ENCODE data around the gene C10orf105. TPM values are rescaled to one million over a fixed set of nuclear protein-coding genes. Genes with fewer than 3 reads are reported as not detected.

Gene C10orf105
- total RNA-seq, 2 donors from 2014 or later, result 0.14 TPM; not detected in 1

DNA sequence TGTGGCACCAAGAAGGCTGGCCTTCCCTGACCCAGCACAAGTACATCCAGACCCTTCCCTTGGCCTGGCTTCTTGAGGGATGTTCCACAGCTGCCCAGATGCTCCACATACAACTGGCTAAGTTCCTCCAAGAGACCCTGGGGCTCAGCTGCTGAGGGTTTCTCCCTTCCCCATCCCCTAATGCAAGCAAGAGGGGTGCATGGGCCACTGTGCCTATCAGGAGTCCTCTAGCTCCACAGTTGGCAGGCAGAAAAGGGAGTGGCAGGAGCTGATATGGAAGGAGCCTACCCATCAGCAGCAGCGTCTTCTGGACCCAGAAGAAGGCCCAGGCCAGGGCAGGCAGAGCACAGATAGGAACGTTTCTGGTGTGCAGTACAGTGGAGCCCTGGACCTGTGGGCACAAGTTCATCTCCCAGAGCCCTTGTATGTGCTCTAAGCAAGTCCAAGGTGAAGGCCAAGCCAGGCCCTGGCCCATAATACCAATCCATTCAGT is 27.5 kb upstream of the C10orf105 start:
- DNase-seq (ENCODE audit: low spot score) (no peak), ATAC-seq (ENCODE audit: insufficient number of reproducible peaks, low FRiP score, low read depth) (no peak)
- Histone ChIP-seq H3K36me3 (peaks cover 15% of the 10 kb centered on the region), H3K4me1 (ENCODE audit: control insufficient read depth in 1 of 2, low read depth in 2 of 2) (peaks cover 21 to 25% of the 10 kb centered on the region in 2 donors), H3K27me3 (replicated peaks; ENCODE audit: insufficient read depth) (no peaks in the 10 kb centered on the region), H3K9me3 (no peaks in the 10 kb centered on the region), H3K4me3 (no peak overlapping the region), H3K27ac (no peak overlapping the region)
- TF ChIP-seq, protein P1, sequence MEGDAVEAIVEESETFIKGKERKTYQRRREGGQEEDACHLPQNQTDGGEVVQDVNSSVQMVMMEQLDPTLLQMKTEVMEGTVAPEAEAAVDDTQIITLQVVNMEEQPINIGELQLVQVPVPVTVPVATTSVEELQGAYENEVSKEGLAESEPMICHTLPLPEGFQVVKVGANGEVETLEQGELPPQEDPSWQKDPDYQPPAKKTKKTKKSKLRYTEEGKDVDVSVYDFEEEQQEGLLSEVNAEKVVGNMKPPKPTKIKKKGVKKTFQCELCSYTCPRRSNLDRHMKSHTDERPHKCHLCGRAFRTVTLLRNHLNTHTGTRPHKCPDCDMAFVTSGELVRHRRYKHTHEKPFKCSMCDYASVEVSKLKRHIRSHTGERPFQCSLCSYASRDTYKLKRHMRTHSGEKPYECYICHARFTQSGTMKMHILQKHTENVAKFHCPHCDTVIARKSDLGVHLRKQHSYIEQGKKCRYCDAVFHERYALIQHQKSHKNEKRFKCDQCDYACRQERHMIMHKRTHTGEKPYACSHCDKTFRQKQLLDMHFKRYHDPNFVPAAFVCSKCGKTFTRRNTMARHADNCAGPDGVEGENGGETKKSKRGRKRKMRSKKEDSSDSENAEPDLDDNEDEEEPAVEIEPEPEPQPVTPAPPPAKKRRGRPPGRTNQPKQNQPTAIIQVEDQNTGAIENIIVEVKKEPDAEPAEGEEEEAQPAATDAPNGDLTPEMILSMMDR (IDR thresholded peaks at IDR 0.05), result no peak

DNA sequence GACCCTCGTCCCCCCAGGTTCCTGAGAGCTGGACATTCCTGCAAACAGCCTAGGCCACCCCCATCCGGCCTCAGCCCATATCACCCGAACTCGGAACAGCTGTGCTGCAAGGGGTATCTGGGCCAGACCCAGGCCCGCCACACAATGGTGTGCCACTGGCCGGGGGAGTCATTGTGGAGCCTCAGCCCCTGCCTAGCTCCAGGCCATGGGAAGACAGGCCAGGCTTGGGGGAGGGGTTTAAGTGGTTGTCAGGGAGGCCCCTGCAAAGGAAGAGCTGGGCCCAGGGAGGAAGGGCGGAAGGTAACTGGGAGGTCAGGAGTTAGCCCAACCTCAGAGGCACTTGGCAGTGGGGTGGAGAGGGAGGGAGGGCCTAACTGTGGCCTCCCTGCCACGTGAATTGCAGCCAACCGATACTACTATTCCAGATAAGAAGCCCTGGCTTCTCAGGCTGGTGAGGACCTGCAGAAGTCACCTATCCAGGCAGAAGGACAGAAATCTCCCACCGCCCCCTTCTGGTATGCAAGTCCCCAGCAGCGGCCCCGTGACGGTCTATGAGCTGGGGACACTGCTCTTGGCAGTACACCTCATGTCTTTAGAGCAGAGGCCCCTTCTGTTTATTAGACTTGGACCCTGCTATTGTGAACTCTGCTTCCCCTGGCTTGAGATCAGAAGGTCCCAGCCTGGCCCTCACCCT is 26.9 kb upstream of the C10orf105 start:
- ATAC-seq (ENCODE audit: insufficient number of reproducible peaks, low FRiP score, low read depth) (no peak), DNase-seq (ENCODE audit: low spot score) (no peak)
- Histone ChIP-seq H3K4me3 (no peak overlapping the region), H3K27ac (no peak overlapping the region), H3K9me3 (no peaks in the 10 kb centered on the region), H3K27me3 (replicated peaks; ENCODE audit: insufficient read depth) (no peaks in the 10 kb centered on the region), H3K36me3 (peaks cover 9% of the 10 kb centered on the region), H3K4me1 (ENCODE audit: control insufficient read depth in 1 of 2, low read depth in 2 of 2) (peaks cover 21 to 25% of the 10 kb centered on the region in 2 donors)
- TF ChIP-seq, protein P1 (IDR thresholded peaks at IDR 0.05), result no peak

DNA sequence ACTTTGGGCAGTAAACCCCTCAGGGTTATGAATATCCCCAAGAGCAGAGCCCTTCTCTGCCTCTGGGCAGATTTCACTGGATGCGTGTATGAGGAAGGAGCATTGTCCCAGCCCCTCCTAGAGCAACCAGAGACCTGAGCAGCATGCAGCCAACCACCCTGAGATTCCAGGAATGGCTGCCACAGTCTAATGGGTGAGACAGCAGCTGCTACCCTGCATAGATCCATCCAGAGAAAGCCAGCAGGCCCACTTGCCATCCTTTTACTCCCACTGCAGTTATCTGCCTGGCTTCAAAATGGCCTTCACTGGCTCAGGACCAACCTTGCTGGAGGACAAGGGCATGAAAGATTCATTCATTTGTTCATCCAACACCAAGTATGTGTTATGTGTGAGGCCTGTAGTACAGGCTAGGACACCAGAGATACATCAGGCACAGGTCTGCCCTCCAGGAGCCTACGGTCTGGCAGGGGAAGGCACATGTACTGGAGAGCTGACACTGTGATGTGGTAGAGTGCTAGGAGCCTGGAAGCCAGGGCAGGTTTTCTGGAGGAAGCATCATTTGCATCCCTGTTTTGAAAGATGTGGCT is 26.2 kb upstream of the C10orf105 start:
- peaks cover 21 to 25% of the 10 kb centered on the region in 2 donors for H3K4me1 ChIP-seq (ENCODE audit: control insufficient read depth in 1 of 2, low read depth in 2 of 2)
- no peak overlapping the region for H3K4me3 ChIP-seq
- no peaks in the 10 kb centered on the region for H3K27me3 ChIP-seq (replicated peaks; ENCODE audit: insufficient read depth)
- TF ChIP-seq, protein P1 (IDR thresholded peaks at IDR 0.05), result no peak
- H3K36me3 ChIP-seq, result peaks cover 4% of the 10 kb centered on the region
- DNase-seq (ENCODE audit: low spot score) (no peak), ATAC-seq (ENCODE audit: insufficient number of reproducible peaks, low FRiP score, low read depth) (no peak)
- H3K9me3 ChIP-seq, result no peaks in the 10 kb centered on the region
- no peak overlapping the region for H3K27ac ChIP-seq

DNA sequence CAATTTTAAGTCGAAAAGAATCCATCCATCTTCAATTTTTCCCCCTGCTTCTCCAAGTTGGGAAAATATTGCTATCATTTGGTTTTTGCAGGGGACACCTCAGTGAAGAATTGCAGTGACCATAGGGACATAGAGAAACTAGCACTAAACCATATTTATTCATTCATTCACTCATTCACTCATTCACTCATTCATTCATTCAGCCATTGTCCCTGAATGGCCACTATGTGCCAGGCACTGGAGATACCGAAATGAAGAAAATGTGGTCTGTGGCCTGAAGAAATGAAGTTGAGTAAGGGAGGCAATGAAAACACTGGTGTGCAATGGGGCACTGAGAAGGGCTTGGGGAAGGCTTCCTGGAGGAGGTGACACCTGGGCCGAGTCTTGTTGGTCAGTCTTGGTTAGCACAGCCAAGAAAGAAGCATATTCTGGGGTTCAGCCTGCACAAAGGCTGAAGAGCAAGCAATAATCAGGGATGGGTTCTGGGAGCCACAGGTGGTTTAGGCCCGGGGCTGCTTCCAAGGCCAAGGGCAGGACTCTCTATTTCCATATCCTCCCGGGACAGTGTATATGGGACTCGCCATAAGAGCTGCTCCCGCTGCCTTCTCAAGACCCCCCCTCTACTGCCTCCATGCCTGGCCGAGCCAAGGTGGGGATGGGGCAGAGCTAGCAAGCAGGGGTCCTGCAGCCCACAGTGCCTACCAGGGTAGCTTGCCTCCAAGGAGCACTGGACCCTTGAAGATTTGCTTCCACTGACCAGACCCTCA is 25.5 kb upstream of the C10orf105 start:
- Histone ChIP-seq H3K9me3 (no peaks in the 10 kb centered on the region), H3K4me3 (no peak overlapping the region), H3K4me1 (ENCODE audit: control insufficient read depth in 1 of 2, low read depth in 2 of 2) (peaks cover 21 to 25% of the 10 kb centered on the region in 2 donors), H3K27ac (no peak overlapping the region), H3K27me3 (replicated peaks; ENCODE audit: insufficient read depth) (no peaks in the 10 kb centered on the region), H3K36me3 (no peaks in the 10 kb centered on the region)
- TF ChIP-seq, protein P1 (IDR thresholded peaks at IDR 0.05), result no peak
- DNase-seq (ENCODE audit: low spot score) (no peak), ATAC-seq (ENCODE audit: insufficient number of reproducible peaks, low FRiP score, low read depth) (no peak)

DNA sequence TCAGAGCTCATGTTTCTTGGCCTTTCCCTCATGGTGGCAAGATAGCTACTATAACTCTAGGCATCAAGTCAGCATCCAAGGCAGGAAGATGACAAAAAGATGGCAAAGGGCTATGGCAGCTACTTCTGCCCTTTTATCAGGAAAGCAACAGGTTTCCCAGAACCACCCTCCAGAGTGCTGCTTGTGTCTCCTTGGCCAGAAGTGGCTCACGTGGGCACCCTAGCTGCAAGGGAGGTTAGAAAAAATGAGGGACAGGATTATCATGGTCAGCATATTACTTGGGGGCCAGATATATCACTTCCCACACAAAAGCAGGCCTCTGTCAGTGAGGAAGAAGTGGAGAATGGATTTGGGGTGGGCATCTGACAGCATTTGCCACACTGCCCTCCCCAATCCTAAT is 24.3 kb upstream of the C10orf105 start:
- H3K4me1 ChIP-seq (ENCODE audit: control insufficient read depth in 1 of 2, low read depth in 2 of 2), result peaks cover 16 to 21% of the 10 kb centered on the region in 2 donors
- no peak overlapping the region for H3K27ac ChIP-seq
- no peaks in the 10 kb centered on the region for H3K9me3 ChIP-seq
- no peaks in the 10 kb centered on the region for H3K27me3 ChIP-seq (replicated peaks; ENCODE audit: insufficient read depth)
- TF ChIP-seq, protein P1 (IDR thresholded peaks at IDR 0.05), result no peak
- DNase-seq (ENCODE audit: low spot score) (no peak), ATAC-seq (ENCODE audit: insufficient number of reproducible peaks, low FRiP score, low read depth) (no peak)
- H3K4me3 ChIP-seq, result no peak overlapping the region
- no peaks in the 10 kb centered on the region for H3K36me3 ChIP-seq
